ENCODE measurements around the gene PRCD. TPM values are rescaled to one million over a fixed set of nuclear protein-coding genes. Genes with fewer than 3 reads are reported as not detected.

PRCD gene
- total RNA-seq, 8 experiments from 2014 or later: 0.97 to 9.9 (median 4.1) TPM

DNA sequence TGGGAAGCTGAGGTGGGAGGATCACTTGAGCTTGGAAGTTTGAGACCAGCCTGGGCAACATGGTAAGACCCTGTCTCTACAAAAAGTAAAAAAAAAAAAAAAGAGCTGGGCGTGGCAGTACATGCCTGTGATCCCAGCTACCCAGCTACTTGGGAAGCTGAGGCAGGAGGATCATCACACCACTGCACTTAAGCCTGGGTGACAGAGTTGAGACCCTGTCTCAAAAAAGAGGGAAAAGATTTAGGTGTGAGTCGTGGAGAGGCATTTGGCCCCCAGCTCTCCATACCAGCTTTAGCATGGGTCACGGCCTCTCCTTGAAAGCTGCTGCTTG, 26.7 kb downstream of the PRCD start:
- WGBS, 10 experiments: 33 to 100% (median 80%) methylated on average over 1 of the region's 3 CpGs; no CpG with 5 or more reads in 3 of the 10 experiments

DNA sequence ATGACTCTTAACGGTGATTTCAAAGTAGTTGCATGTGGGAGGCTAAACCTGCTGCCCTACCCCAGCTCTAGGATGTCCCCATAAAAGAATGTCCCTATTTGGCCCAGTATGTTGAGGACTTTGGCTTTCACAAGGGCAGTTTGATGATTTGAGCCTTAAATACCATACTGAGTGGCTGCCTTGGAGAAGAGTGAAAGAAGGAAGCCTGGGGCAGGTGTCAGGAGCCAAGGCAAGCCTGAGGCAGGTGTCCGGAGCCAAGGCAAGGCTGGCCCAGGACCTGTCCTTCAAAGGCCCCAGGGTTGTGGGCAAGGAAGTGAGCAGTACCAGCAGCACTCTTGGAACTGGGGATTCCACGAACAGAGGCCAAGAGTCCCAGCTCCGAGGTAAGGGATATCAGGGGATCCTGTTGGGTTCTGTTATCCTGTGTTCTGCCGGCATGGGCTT, 27.2 kb downstream of the PRCD start:
- Histone ChIP-seq H3K27ac (no peak overlapping the region), H3K4me1 (replicated peaks in 1 of 2) (peaks cover 0 to 15% of the 10 kb centered on the region in 2 donors), H3K4me3 (no peak overlapping the region)
- ATAC-seq (replicated peaks in 6 of 8): no peak
- in situ Hi-C loops (cut with MboI; ENCODE audit: low pct_unique_long_range_greater_than_20kb in 2 of 9, low sequenced_read_pairs in 9 of 9, unreplicated experiment in 9 of 9): no loop called here
- WGBS, 10 experiments: 0 to 100% (median 88%) methylated on average over 1 to 2 of the region's 5 CpGs; no CpG with 5 or more reads in 4 of the 10 experiments

More for the DNA sequence above, 26.7 kb downstream of the PRCD start:
- in situ Hi-C loops (cut with MboI; ENCODE audit: low pct_unique_long_range_greater_than_20kb in 2 of 9, low sequenced_read_pairs in 9 of 9, unreplicated experiment in 9 of 9): no loop called here
- H3K27ac ChIP-seq: no peak overlapping the region
- no peak overlapping the region for H3K4me3 ChIP-seq
- no peak for ATAC-seq (replicated peaks in 6 of 8)
- peaks cover 0 to 15% of the 10 kb centered on the region in 2 donors for H3K4me1 ChIP-seq (replicated peaks in 1 of 2)

DNA sequence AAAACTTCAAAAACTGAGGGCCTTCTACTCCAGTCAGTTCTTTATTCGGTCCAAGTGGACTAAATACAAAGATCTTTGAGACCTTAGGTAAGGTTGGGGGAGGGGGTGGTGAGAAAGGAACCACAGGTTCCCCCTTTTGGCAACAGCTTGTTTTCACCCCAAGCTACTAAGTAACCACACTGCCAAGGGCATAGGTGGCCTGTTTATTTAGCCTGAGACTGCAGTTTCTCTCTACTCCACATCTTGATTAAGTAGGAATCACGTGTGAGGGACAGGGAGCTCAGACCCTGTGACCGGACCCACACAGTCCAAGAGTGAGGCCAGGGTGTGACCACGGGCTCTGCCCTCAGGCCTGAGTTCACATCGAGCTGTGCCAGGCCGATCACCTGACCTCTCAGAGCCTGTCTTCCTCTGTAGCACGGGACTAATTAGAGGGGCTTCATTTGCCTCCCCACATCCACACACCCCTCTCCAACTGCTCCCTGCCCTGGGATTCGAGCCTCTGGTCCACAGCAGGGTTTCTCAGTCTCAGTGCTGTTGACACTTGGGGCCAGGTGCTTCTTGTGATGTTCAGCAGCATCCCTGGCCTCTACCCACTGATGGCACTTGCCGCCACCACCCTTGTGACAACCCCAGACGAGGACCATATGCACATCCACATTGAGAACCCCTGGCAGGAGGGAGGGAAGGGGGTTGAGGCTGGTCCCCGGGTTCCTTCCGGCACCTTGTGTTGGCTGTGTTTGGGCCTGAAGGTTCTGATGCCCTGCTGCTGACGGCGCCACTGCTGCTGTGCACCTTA, 28.0 kb downstream of the PRCD start:
- Histone ChIP-seq H3K4me3 (no peak overlapping the region), H3K4me1 (replicated peaks in 1 of 2) (peaks cover 0 to 15% of the 10 kb centered on the region in 2 donors), H3K27ac (no peak overlapping the region)
- ATAC-seq (replicated peaks in 6 of 8): peak in 4 of 8 experiments; percentile 30 to 59 (median 46)
- in situ Hi-C loops (cut with MboI; ENCODE audit: low pct_unique_long_range_greater_than_20kb in 2 of 9, low sequenced_read_pairs in 9 of 9, unreplicated experiment in 9 of 9): no loop called here
- 50 to 100% (median 83%) methylated on average over 1 to 6 of the region's 14 CpGs; no CpG with 5 or more reads in 2 of the 10 experiments for WGBS, 10 experiments

DNA sequence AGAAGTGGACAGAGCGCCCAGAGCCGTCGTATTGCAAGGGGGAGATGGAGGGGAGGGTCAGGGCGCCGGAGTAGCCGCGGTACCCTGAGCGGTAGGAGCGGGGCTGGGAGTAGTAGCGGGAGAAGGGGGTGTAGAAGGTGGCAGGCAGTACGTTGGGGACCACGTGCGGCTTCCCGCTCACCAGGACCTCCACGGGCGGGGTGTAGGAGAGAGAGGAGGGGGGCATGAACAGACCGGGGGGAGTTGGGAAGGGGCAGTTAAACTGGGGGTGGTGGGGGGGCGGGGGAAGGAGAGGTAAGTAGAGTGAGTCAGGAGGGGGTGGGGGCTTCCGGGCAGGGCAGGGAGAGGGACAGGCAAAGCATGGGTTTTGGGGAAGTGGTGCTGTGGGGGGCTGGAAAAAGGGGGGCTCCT, 29.0 kb downstream of the PRCD start:
- Histone ChIP-seq H3K4me1 (replicated peaks in 1 of 2) (peaks cover 0 to 15% of the 10 kb centered on the region in 2 donors), H3K4me3 (no peak overlapping the region), H3K27ac (no peak overlapping the region)
- 35 to 80% methylated on average over 2 to 5 of the region's 19 CpGs; no CpG with 5 or more reads in 8 of the 10 experiments for WGBS, 10 experiments
- peak in 2 of 8 experiments; percentile 2 to 10 for ATAC-seq (replicated peaks in 6 of 8)
- in situ Hi-C loops (cut with MboI; ENCODE audit: low pct_unique_long_range_greater_than_20kb in 2 of 9, low sequenced_read_pairs in 9 of 9, unreplicated experiment in 9 of 9): no loop called here

DNA sequence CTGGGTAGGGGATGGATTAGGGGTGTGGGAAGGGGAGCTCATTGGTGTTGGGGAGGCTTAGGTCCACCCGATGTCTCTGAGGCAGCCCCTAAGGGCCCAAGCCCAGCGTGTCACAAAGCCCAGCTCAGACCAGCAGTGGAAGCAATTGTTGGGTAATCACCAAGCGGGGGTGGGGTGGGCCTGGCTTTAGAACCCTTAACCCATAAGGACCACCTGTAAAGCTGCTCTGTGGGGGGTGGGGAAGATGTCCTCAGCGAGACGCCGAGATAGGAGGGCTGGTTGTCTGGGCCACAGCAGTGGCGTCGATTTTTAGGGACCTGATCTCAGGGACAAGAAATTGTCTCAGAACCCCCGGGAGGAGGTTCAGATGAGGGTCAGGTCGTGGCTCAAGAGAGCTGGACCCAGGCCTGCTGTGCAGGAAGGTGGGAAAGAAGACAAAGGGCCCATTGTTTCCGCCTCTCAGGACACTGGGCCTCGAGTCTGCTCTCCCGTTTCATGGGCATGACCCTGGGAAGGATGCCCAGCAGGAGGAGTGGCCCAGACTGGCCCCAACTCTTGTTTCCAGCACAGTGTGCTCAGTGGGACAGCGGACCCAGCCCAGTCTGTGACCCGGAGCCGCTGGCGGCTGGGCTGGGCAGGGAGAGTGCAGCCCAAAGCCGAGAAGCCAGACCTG, 29.9 kb downstream of the PRCD start:
- 43 to 100% (median 83%) methylated on average over 1 to 3 of the region's 18 CpGs; no CpG with 5 or more reads in 6 of the 10 experiments for WGBS, 10 experiments
- peaks cover 0 to 15% of the 10 kb centered on the region in 2 donors for H3K4me1 ChIP-seq (replicated peaks in 1 of 2)
- no peak overlapping the region for H3K4me3 ChIP-seq
- H3K27ac ChIP-seq: no peak overlapping the region
- ATAC-seq (replicated peaks in 6 of 8): peak in 3 of 8 experiments; percentile 7 to 11 (median 8)
- in situ Hi-C loops (cut with MboI; ENCODE audit: low pct_unique_long_range_greater_than_20kb in 2 of 9, low sequenced_read_pairs in 9 of 9, unreplicated experiment in 9 of 9): no loop called here

DNA sequence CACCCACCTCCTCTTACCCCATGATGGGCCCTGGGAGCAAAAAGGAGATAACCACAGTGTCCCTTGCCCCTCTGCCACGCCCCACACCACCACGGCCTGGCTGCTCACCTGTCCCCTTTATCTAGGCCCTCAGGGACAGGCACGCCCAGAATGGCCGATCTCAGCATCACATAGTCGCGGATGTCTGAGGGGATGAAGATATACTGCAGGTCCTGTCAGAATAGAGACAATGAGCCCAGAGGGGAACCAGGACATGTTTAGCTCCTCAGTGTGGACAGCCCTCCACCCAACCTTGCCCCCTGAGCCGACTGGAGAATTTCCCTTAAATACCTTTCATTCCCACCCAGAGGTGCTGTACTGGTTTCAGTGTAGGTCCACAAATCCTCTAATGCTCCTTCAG, 30.6 kb downstream of the PRCD start:
- ATAC-seq (replicated peaks in 6 of 8): peak in 1 of 8 experiments; percentile 1
- no peak overlapping the region for H3K27ac ChIP-seq
- H3K4me3 ChIP-seq: no peak overlapping the region
- in situ Hi-C loops (cut with MboI; ENCODE audit: low pct_unique_long_range_greater_than_20kb in 2 of 9, low sequenced_read_pairs in 9 of 9, unreplicated experiment in 9 of 9): no loop called here
- WGBS, 10 experiments: 78 to 100% (median 93%) methylated on average over 1 to 5 of the region's 7 CpGs; no CpG with 5 or more reads in 7 of the 10 experiments
- peaks cover 0 to 15% of the 10 kb centered on the region in 2 donors for H3K4me1 ChIP-seq (replicated peaks in 1 of 2)

DNA sequence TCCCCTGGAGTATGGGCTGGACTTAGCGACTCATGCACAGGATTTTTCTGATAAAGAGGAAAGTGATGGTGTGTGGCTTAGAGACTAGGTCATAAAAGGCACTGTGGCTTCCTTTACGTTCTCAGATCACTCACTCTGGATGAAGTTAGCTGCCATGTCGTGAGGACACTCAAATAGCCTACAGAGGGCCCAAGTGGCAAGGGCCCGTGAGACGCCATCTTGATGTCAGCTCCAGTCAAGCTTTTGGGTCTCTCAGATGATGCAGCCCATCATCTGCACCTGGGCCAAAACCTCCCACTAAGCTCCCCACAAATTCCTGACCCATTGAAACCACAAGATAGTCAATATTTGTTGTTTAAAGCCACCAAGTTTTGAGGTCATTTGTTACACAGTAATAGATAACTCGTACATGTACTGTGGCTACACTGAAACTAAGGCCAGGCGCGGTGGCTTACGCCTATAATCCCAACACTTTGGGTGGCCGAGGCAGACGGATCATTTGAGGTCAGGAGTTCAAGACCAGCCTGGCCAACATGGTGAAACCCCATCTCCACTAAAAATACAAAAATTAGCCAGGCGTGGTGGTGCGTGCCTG, 31.1 kb downstream of the PRCD start:
- no peak for ATAC-seq (replicated peaks in 6 of 8)
- in situ Hi-C loops (cut with MboI; ENCODE audit: low pct_unique_long_range_greater_than_20kb in 2 of 9, low sequenced_read_pairs in 9 of 9, unreplicated experiment in 9 of 9): no loop called here
- H3K27ac ChIP-seq: no peak overlapping the region
- 96 to 100% (median 97%) methylated on average over 4 to 12 of the region's 13 CpGs; no CpG with 5 or more reads in 4 of the 10 experiments for WGBS, 10 experiments
- H3K4me1 ChIP-seq (replicated peaks in 1 of 2): peaks cover 0 to 15% of the 10 kb centered on the region in 2 donors
- H3K4me3 ChIP-seq: no peak overlapping the region

DNA sequence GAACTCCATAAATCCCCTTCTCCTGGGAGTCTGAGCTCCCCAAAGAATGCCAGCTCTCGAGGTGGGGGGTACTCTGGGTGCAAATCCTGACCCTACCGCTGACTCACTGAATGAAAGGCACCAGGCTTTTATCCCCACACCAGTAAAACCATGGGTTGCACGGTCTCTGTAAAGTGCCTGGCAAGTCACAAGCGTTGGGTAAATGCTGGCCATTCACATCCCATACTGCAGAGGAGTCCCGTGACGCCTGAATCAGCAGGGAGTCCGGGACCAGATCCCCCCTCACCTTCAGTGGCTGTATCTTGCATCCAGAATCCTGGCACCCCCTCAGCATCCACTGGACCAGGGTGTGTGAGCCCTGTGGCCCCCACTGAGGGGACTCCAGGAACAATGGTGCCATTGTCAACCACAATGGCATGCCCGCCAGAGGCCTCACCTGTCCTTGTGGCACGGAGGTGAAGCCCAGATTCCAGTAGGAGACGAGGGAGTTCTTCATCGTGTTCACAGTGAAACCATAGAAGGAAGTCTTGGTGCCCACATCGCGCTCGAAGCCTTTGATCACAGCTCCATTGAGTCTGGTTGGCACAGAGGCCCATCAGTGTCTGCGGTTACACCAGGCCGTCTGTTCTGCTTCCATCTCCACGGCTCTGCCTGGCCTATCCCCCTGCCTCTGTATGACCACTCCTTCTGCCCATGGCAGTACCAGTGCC, 32.5 kb downstream of the PRCD start:
- H3K27ac ChIP-seq: no peak overlapping the region
- in situ Hi-C loops (cut with MboI; ENCODE audit: low pct_unique_long_range_greater_than_20kb in 2 of 9, low sequenced_read_pairs in 9 of 9, unreplicated experiment in 9 of 9): no loop called here

DNA sequence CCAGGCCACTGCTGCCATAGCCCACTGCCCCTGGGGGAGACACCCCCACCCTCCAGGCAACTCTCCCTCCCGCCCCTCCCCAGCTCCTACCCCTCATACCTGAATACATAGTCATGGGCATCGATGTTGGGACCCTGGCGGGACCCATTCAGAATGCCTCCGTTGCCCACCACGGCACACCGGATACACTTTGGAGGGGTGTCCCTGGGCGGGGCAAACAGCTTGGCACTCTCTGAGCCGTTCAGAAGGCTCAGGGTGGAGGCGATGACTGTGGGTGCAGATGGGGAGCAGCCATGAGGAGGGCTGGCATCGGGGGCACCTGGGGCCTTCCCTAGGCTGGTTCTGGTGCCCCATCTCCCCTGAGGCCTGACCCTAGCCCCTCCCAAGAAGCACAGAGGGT, 33.3 kb downstream of the PRCD start:
- ATAC-seq (replicated peaks in 6 of 8): peak in 1 of 8 experiments; percentile 9
- no CpG with 5 or more reads among the region's 10 CpGs for WGBS, 10 experiments
- H3K4me3 ChIP-seq: no peak overlapping the region
- H3K27ac ChIP-seq: no peak overlapping the region
- in situ Hi-C loops (cut with MboI; ENCODE audit: low pct_unique_long_range_greater_than_20kb in 2 of 9, low sequenced_read_pairs in 9 of 9, unreplicated experiment in 9 of 9): no loop called here
- H3K4me1 ChIP-seq (replicated peaks in 1 of 2): peaks cover 0 to 15% of the 10 kb centered on the region in 2 donors

More for the DNA sequence above, 32.5 kb downstream of the PRCD start:
- WGBS, 10 experiments: 40 to 96% (median 80%) methylated on average over 1 to 6 of the region's 17 CpGs; no CpG with 5 or more reads in 5 of the 10 experiments
- ATAC-seq (replicated peaks in 6 of 8): no peak
- Histone ChIP-seq H3K4me3 (no peak overlapping the region), H3K4me1 (replicated peaks in 1 of 2) (peaks cover 0 to 15% of the 10 kb centered on the region in 2 donors)

DNA sequence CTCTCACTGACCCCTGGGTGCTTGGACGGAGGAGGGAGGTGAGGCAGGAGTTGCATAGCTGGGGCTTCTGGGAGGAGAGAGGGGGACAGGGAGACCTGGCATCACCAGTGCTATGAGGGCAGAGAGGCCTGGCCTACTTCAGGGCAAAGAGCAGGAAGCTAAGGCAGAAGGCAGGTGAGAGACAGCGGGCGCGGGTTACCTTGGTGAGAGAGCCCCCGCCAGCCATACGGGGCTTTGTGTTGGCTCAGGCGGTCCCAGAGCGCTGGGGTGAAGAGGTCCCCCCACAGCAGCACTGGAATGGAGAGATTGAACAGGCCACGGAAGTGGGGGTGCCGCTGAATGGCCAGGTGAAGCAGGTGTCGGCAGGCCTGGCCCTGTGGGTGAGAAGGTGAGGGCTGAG, 34.3 kb downstream of the PRCD start:
- H3K4me3 ChIP-seq: no peak overlapping the region
- ATAC-seq (replicated peaks in 6 of 8): peak in 1 of 8 experiments; percentile 12
- H3K27ac ChIP-seq: no peak overlapping the region
- peaks cover 0 to 11% of the 10 kb centered on the region in 2 donors for H3K4me1 ChIP-seq (replicated peaks in 1 of 2)
- in situ Hi-C loops (cut with MboI; ENCODE audit: low pct_unique_long_range_greater_than_20kb in 2 of 9, low sequenced_read_pairs in 9 of 9, unreplicated experiment in 9 of 9): no loop called here
- WGBS, 10 experiments: 40% methylated on average over 1 of the region's 11 CpGs; no CpG with 5 or more reads in 9 of the 10 experiments

DNA sequence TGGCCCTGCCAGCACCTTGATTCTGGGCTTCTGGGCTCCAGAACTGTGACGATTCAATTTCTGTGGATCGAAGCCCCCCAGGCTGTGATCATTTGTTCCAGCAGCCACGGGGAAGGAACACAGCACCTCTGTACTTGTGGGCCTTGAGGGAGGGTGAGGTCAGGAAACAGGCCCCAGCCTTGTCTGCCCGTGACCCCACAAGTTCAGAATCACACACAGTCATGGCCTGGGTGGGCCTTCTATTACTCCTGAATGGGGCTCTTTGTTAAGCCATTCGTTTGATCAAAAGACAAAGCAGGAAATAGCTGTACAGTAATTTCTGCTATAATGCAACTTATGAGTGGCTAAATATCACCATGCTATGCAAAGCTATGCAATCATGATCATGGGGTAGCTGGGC, 35.7 kb downstream of the PRCD start:
- 60 to 100% (median 80%) methylated on average over 1 to 3 of the region's 5 CpGs; no CpG with 5 or more reads in 5 of the 10 experiments for WGBS, 10 experiments
- H3K4me3 ChIP-seq: no peak overlapping the region
- no peak for ATAC-seq (replicated peaks in 6 of 8)
- in situ Hi-C loops (cut with MboI; ENCODE audit: low pct_unique_long_range_greater_than_20kb in 2 of 9, low sequenced_read_pairs in 9 of 9, unreplicated experiment in 9 of 9): no loop called here
- no peaks in the 10 kb centered on the region for H3K4me1 ChIP-seq (replicated peaks in 1 of 2)
- H3K27ac ChIP-seq: no peak overlapping the region

DNA sequence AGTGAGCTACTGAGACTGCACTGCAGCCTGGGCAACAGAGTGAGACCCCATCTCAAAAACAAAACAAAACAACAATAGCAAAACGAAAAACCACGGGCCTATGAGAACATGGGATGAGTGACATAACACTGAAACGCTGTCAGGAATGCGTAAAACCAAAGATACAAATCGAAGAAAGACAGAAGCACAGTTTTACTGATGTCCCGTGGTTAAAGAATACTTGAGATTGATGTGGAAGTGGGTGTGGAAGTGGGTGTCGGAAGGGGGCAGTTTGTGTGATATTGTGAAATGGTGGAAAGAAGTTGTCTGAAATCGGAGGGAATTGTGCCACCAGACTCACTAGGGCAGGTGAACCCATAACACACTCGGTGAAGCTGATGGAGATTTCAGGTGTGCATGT, 36.3 kb downstream of the PRCD start:
- in situ Hi-C loops (cut with MboI; ENCODE audit: low pct_unique_long_range_greater_than_20kb in 2 of 9, low sequenced_read_pairs in 9 of 9, unreplicated experiment in 9 of 9): no loop called here
- H3K4me1 ChIP-seq (replicated peaks in 1 of 2): no peaks in the 10 kb centered on the region
- H3K27ac ChIP-seq: no peak overlapping the region
- ATAC-seq (replicated peaks in 6 of 8): no peak
- 71 to 95% (median 90%) methylated on average over 2 to 9 of the region's 9 CpGs; no CpG with 5 or more reads in 2 of the 10 experiments for WGBS, 10 experiments
- H3K4me3 ChIP-seq: no peak overlapping the region
